GM21723 (cell line): ENCODE data around the gene SUSD4.
"Not testable (repeated sequence)": the region's sequence is repeated elsewhere in the genome, so short reads cannot be mapped to it uniquely, and the experiment has no call there.

Source experiments
- ATAC-seq: cut with Tn5 transposase; IDR thresholded peaks from one replicate; pipeline ENCODE4 v1.9.1; 2021; ENCODE audit warnings: mild to moderate bottlenecking, moderate library complexity; ENCODE audit not compliant: unreplicated experiment

The SUSD4 gene

GRCh38 chr1:223299553-223299952 lies 64.4 kb downstream of the SUSD4 start:
- no peak for ATAC-seq

GRCh38 chr1:223298701-223299100 lies 65.3 kb downstream of the SUSD4 start:
- ATAC-seq = no peak

GRCh38 chr1:223297800-223298199 lies 66.2 kb downstream of the SUSD4 start:
- no peak for ATAC-seq

- no peak for ATAC-seq
Measured at GRCh38 chr1:223291796-223292195, 72.2 kb downstream of the SUSD4 start.

- no peak for ATAC-seq
Measured at GRCh38 chr1:223290397-223290796, 73.6 kb downstream of the SUSD4 start.

- ATAC-seq = no peak
Measured at GRCh38 chr1:223289621-223290020, 74.4 kb downstream of the SUSD4 start.

- ATAC-seq = no peak
Measured at GRCh38 chr1:223288826-223289225, 75.2 kb downstream of the SUSD4 start.

- no peak for ATAC-seq
Measured at GRCh38 chr1:223285452-223285851, 78.5 kb downstream of the SUSD4 start.

- not testable (repeated sequence) for ATAC-seq
Measured at GRCh38 chr1:223283697-223284096, 80.3 kb downstream of the SUSD4 start.

- ATAC-seq = not testable (repeated sequence)
Measured at GRCh38 chr1:223278311-223278710, 85.7 kb downstream of the SUSD4 start.

- no peak for ATAC-seq
Measured at GRCh38 chr1:223276029-223276428, 87.9 kb downstream of the SUSD4 start.

- no peak for ATAC-seq
Measured at GRCh38 chr1:223273511-223273910, 90.5 kb downstream of the SUSD4 start.

GRCh38 chr1:223271085-223271781 lies 92.7 kb downstream of the SUSD4 start:
- ATAC-seq = no peak

GRCh38 chr1:223270155-223270554 lies 93.8 kb downstream of the SUSD4 start:
- no peak for ATAC-seq

GRCh38 chr1:223269006-223269405 lies 95.0 kb downstream of the SUSD4 start:
- ATAC-seq = no peak

- no peak for ATAC-seq
Measured at GRCh38 chr1:223266632-223267172, 97.3 kb downstream of the SUSD4 start.

- no peak for ATAC-seq
Measured at GRCh38 chr1:223264983-223265908, 98.7 kb downstream of the SUSD4 start.

- no peak for ATAC-seq
Measured at GRCh38 chr1:223264529-223264928, 99.4 kb downstream of the SUSD4 start.

- no peak for ATAC-seq
Measured at GRCh38 chr1:223261914-223262313, 102.1 kb downstream of the SUSD4 start.

- ATAC-seq = no peak
Measured at GRCh38 chr1:223260712-223261111, 103.3 kb downstream of the SUSD4 start.

- no peak for ATAC-seq
Measured at GRCh38 chr1:223259462-223259861, 104.5 kb downstream of the SUSD4 start.

- ATAC-seq = no peak
Measured at GRCh38 chr1:223258751-223259198, 105.2 kb downstream of the SUSD4 start.
